Endothelial cell of umbilical vein (primary cell): ENCODE data around the gene AEBP1. TPM values are rescaled to one million over a fixed set of nuclear protein-coding genes. Genes with fewer than 3 reads are reported as not detected.

Experiments
- BruUV-seq: library from RNA; stranded (reverse); fragments of 400-500 nt; replicated peaks from 2 replicates; lab custom pipeline; 2021; lab: Mats Ljungman, UMichigan
- CTCF ChIA-PET: fragments of 300-600, 350-600 bp; sonication (Branson Sonifier 250); formaldehyde crosslinking; loops from one replicate; lab custom pipeline; 2021; ENCODE audit warnings: antibody characterized with exemption, inconsistent platforms; lab: Charles Lee
- POLR2A ChIA-PET: fragments of 300-600, 350-600 bp; sonication (Branson Sonifier 250); formaldehyde crosslinking; loops from one replicate; lab custom pipeline; 2021; ENCODE audit warnings: antibody characterized with exemption, inconsistent platforms; lab: Charles Lee
- DNase-seq: peaks from one replicate; pipeline ENCODE4 v3.0.0-alpha.2; 2011; ENCODE audit warnings: low read depth, low spot score
- FAIRE-seq: peaks from 2 replicates; lab custom pipeline; 2011; peaks lifted over from hg19 to GRCh38; lab: Jason Lieb, UNC
- H2AFZ ChIP-seq: 2 replicates; pipeline ENCODE4 v1.6.0; 2012; ENCODE audit warnings: low read depth, low read length, control low read depth, inconsistent platforms
- H3K27ac ChIP-seq: 2 replicates; pipeline ENCODE4 v1.5.1; 2011; ENCODE audit warnings: low read depth, mild to moderate bottlenecking, control low read depth, low read length, moderate library complexity; ENCODE audit not compliant: insufficient read depth
- H3K27me3 ChIP-seq, 2 experiments: 2 replicates each; pipeline versions ENCODE4 v1.6.0 to v1.6.1; 2011; ENCODE audit warnings: low read length in 2 of 2, mixed read lengths in 1 of 2; ENCODE audit not compliant: control insufficient read depth in 2 of 2, insufficient read depth in 2 of 2
- H3K36me3 ChIP-seq, 2 experiments: 2 replicates in 1 of 2; 3 replicates in 1 of 2; pipeline ENCODE4 v1.5.1; 2011; ENCODE audit warnings: low read length in 2 of 2, mild to moderate bottlenecking in 1 of 2, moderate library complexity in 1 of 2; ENCODE audit not compliant: control insufficient read depth in 2 of 2, insufficient read depth in 2 of 2; ENCODE audit errors: extremely low read depth in 1 of 2
- H3K4me1 ChIP-seq: 3 replicates; pipeline ENCODE4 v1.5.1; 2011; ENCODE audit warnings: mild to moderate bottlenecking, low read length; ENCODE audit not compliant: control insufficient read depth, insufficient read depth; ENCODE audit errors: extremely low read depth
- H3K4me2 ChIP-seq: 2 replicates; pipeline ENCODE4 v1.6.1; 2011; ENCODE audit warnings: low read length, control low read depth, mixed read lengths; ENCODE audit not compliant: insufficient read depth
- H3K4me3 ChIP-seq, 3 experiments: fragments of 200-600 bp in 1 of 3; sonication (generic), shearing (Covaris generic) in 1 of 3; replicated peaks in 1 of 3; 2 replicates each; pipeline ENCODE4 v1.5.1; 2011 to 2016; ENCODE audit warnings: control low read depth in 3 of 3, low read length in 3 of 3, mild to moderate bottlenecking in 2 of 3, inconsistent platforms in 1 of 3, low read depth in 1 of 3, moderate library complexity in 1 of 3; ENCODE audit not compliant: insufficient read depth in 1 of 3
- H3K79me2 ChIP-seq: 2 replicates; pipeline ENCODE4 v1.6.0; 2012; ENCODE audit warnings: low read length, inconsistent platforms; ENCODE audit not compliant: control insufficient read depth, insufficient read depth
- H3K9ac ChIP-seq: replicated peaks from 2 replicates; pipeline ENCODE3; 2011; ENCODE audit warnings: low read length, control low read depth; ENCODE audit not compliant: insufficient read depth; ENCODE audit errors: extremely low read depth
- H3K9me1 ChIP-seq: replicated peaks from 3 replicates; pipeline ENCODE4 v1.6.0; 2011; ENCODE audit warnings: mild to moderate bottlenecking, low read length; ENCODE audit not compliant: control insufficient read depth, insufficient read depth; ENCODE audit errors: extremely low read depth
- H3K9me3 ChIP-seq: replicated peaks from 2 replicates; pipeline ENCODE4 v1.5.1; 2012; ENCODE audit warnings: low read length, inconsistent platforms; ENCODE audit not compliant: control insufficient read depth, insufficient read depth
- H4K20me1 ChIP-seq: replicated peaks from 2 replicates; pipeline ENCODE3; 2011; ENCODE audit warnings: mild to moderate bottlenecking, low read length; ENCODE audit not compliant: control insufficient read depth, insufficient read depth; ENCODE audit errors: extremely low read depth
- EZH2 ChIP-seq: IDR thresholded peaks from 2 replicates; pipeline ENCODE4 v1.6.1; 2012; ENCODE audit warnings: borderline replicate concordance, low read depth, mild to moderate bottlenecking, moderate library complexity, low read length, inconsistent platforms; ENCODE audit not compliant: severe bottlenecking
- FOS ChIP-seq: IDR thresholded peaks from 2 replicates; pipeline ENCODE4 v1.6.1; 2011; ENCODE audit warnings: mild to moderate bottlenecking, low read length, moderate library complexity, borderline replicate concordance; ENCODE audit not compliant: insufficient read depth
- GATA2 ChIP-seq: IDR thresholded peaks from 2 replicates; pipeline ENCODE4 v1.7.0; 2011; ENCODE audit warnings: low read depth, mild to moderate bottlenecking, moderate library complexity, mixed read lengths, low read length; ENCODE audit not compliant: insufficient read length, insufficient read depth
- JUN ChIP-seq: IDR thresholded peaks from 2 replicates; pipeline ENCODE4 v1.6.1; 2011; ENCODE audit warnings: borderline replicate concordance, low read depth; ENCODE audit not compliant: insufficient read length, insufficient read depth
- MAX ChIP-seq: IDR thresholded peaks from 2 replicates; pipeline ENCODE4 v1.6.1; 2011; ENCODE audit not compliant: insufficient read depth, insufficient read length
- MYC ChIP-seq: IDR thresholded peaks from one replicate; pipeline ENCODE4 v1.6.1; 2011; ENCODE audit warnings: mild to moderate bottlenecking, low read depth, low read length
- POLR2A ChIP-seq: IDR thresholded peaks from 2 replicates; pipeline ENCODE4 v1.6.1; 2012; ENCODE audit warnings: low read depth, mild to moderate bottlenecking, control low read depth, low read length
- POLR2AphosphoS5 ChIP-seq: IDR thresholded peaks from 2 replicates; pipeline ENCODE4 v1.6.1; 2012; ENCODE audit warnings: low read depth, mild to moderate bottlenecking, control low read depth, low read length, moderate library complexity; ENCODE audit not compliant: insufficient read depth
- dilution Hi-C: fragments of 300-500 bp; cut with MboI; formaldehyde crosslinking; loops from one replicate; pipeline ENCODE4 v1.15.0; 2019; ENCODE audit warnings: low sequenced_read_pairs; ENCODE audit not compliant: extremely low pct_ligation_motif_present
- intact Hi-C: fragments of 100-400 bp; cut with micrococcal nuclease; formaldehyde crosslinking; loops from one replicate; pipeline ENCODE4 v1.10.0; 2022
- polyA plus RNA-seq, 4 experiments: library from polyadenylated mRNA; depleted of rRNA in 3 of 4; stranded (reverse) in 3 of 4; unstranded in 1 of 4; fragments of >200 nt; gene quantifications; 2 replicates each; pipeline versions ENCODE4 v1.2.1 to v1.2.3, GENCODE V29; 2011 to 2012; ENCODE audit warnings: missing spikeins in 1 of 4
- total RNA-seq: library from RNA; stranded (reverse); gene quantifications from 2 replicates; pipeline ENCODE4 v1.2.3, GENCODE V29; 2021
- TF ChIP-seq, protein P1 (sequence below), 2 donors: IDR thresholded peaks; 1 replicate in 1 of 2; 2 replicates in 1 of 2; pipeline ENCODE4 v1.5.1; 2011; ENCODE audit warnings: low read length in 2 of 2, mild to moderate bottlenecking in 2 of 2, moderate library complexity in 2 of 2, control low read depth in 1 of 2, inconsistent platforms in 1 of 2, low read depth in 1 of 2; ENCODE audit not compliant: insufficient read depth in 1 of 2; ENCODE audit errors: extremely low read depth in 1 of 2

The AEBP1 gene
- total and polyA plus RNA-seq, 2 donors (not counting 3 experiments of a cell fraction or from before 2014, with no cell fraction given): 20.6 to 48.0 TPM

DNA sequence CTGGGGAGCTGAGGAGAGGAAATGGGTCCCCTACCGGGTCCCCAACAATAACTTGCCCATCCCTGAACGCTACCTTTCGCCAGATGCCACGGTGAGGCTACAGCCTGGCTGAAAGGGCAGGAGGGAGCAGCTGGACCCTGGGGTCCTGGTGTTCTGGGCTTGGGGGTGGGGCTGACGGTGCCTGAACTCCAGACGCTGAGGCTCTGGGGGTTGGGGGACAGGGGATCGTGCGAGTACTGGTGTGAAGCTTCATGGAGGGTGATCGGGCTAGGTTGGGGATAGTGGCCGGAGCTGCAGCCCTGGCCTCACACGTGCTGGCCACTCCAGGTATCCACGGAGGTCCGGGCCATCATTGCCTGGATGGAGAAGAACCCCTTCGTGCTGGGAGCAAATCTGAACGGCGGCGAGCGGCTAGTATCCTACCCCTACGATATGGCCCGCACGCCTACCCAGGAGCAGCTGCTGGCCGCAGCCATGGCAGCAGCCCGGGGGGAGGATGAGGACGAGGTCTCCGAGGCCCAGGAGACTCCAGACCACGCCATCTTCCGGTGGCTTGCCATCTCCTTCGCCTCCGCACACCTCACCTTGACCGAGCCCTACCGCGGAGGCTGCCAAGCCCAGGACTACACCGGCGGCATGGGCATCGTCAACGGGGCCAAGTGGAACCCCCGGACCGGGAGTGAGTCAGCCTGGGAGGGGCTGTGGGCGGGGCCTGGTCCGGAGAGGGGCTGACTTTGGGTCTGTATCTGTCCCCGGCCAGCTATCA is 8.3 kb downstream of the AEBP1 start:
- peaks cover 3 to 16% of the 10 kb centered on the region in 2 experiments for H3K36me3 ChIP-seq
- no peak overlapping the region for H2AFZ ChIP-seq
- H3K9me1 ChIP-seq: no peaks in the 10 kb centered on the region
- ChIA-PET CTCF (interaction anchor here (1.6 kb wide), 1 partner anchor 40 kb away, joined by 8 read pairs; no protein-coding TSS in a partner anchor), POLR2A (no interaction called here)
- TF ChIP-seq POLR2AphosphoS5 (peak; percentile 17), FOS (no peak)
- BruUV-seq: no TSS peak
- H3K4me1 ChIP-seq: no peaks in the 10 kb centered on the region
- no peak overlapping the region for H3K4me2 ChIP-seq
- H3K9ac ChIP-seq: no peak overlapping the region
- H3K27ac ChIP-seq: no peak overlapping the region
- no peaks in the 10 kb centered on the region for H3K9me3 ChIP-seq
- dilution Hi-C loops (no loop called here), intact Hi-C loops (no loop called here)
- no peaks in the 10 kb centered on the region for H3K79me2 ChIP-seq
- H3K4me3 ChIP-seq: no peak overlapping the region
- no peaks in the 10 kb centered on the region for H3K27me3 ChIP-seq
- no peaks in the 10 kb centered on the region for H4K20me1 ChIP-seq
- FAIRE-seq (no peak), DNase-seq (no peak)

- H3K4me3 ChIP-seq: no peak overlapping the region
- no peak overlapping the region for H2AFZ ChIP-seq
- TF ChIP-seq EZH2: no peak
- no peak for TF ChIP-seq MYC
- no peak for TF ChIP-seq FOS
- TF ChIP-seq, protein P1, sequence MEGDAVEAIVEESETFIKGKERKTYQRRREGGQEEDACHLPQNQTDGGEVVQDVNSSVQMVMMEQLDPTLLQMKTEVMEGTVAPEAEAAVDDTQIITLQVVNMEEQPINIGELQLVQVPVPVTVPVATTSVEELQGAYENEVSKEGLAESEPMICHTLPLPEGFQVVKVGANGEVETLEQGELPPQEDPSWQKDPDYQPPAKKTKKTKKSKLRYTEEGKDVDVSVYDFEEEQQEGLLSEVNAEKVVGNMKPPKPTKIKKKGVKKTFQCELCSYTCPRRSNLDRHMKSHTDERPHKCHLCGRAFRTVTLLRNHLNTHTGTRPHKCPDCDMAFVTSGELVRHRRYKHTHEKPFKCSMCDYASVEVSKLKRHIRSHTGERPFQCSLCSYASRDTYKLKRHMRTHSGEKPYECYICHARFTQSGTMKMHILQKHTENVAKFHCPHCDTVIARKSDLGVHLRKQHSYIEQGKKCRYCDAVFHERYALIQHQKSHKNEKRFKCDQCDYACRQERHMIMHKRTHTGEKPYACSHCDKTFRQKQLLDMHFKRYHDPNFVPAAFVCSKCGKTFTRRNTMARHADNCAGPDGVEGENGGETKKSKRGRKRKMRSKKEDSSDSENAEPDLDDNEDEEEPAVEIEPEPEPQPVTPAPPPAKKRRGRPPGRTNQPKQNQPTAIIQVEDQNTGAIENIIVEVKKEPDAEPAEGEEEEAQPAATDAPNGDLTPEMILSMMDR (IDR thresholded peaks at IDR 0.05; ENCODE audit: extremely low read depth in 1 of 2, insufficient read depth in 1 of 2, low read depth in 1 of 2, low read length in 2 of 2): no peak
- TF ChIP-seq POLR2A: no peak
- no peak for TF ChIP-seq MAX
- no peak for TF ChIP-seq GATA2
- no peak for TF ChIP-seq POLR2AphosphoS5
- TF ChIP-seq JUN: no peak
- DNase-seq (no peak), FAIRE-seq (no peak)
- no peak overlapping the region for H3K9ac ChIP-seq
- H3K27ac ChIP-seq: no peak overlapping the region
- no peak overlapping the region for H3K4me2 ChIP-seq
- CTCF ChIA-PET: no interaction called here
- POLR2A ChIA-PET: no interaction called here
- H3K9me3 ChIP-seq: no peaks in the 10 kb centered on the region
- BruUV-seq: no TSS peak
- no peaks in the 10 kb centered on the region for H3K9me1 ChIP-seq
- intact Hi-C loops (no loop called here), dilution Hi-C loops (no loop called here)
- no peaks in the 10 kb centered on the region for H4K20me1 ChIP-seq
- no peaks in the 10 kb centered on the region for H3K79me2 ChIP-seq
- H3K36me3 ChIP-seq: peaks cover 3 to 23% of the 10 kb centered on the region in 2 experiments
- H3K27me3 ChIP-seq: no peaks in the 10 kb centered on the region
- H3K4me1 ChIP-seq: no peaks in the 10 kb centered on the region
These were observed 9.0 kb downstream of the AEBP1 start for GRCh38 chr7:44112997-44113763.
